Measurements from ENCODE around the gene DBP. TPM values are rescaled to one million over a fixed set of nuclear protein-coding genes. Genes with fewer than 3 reads are reported as not detected.

The DBP gene
- total RNA-seq, 1 experiment from 2014 or later: 12.6 TPM

DNA sequence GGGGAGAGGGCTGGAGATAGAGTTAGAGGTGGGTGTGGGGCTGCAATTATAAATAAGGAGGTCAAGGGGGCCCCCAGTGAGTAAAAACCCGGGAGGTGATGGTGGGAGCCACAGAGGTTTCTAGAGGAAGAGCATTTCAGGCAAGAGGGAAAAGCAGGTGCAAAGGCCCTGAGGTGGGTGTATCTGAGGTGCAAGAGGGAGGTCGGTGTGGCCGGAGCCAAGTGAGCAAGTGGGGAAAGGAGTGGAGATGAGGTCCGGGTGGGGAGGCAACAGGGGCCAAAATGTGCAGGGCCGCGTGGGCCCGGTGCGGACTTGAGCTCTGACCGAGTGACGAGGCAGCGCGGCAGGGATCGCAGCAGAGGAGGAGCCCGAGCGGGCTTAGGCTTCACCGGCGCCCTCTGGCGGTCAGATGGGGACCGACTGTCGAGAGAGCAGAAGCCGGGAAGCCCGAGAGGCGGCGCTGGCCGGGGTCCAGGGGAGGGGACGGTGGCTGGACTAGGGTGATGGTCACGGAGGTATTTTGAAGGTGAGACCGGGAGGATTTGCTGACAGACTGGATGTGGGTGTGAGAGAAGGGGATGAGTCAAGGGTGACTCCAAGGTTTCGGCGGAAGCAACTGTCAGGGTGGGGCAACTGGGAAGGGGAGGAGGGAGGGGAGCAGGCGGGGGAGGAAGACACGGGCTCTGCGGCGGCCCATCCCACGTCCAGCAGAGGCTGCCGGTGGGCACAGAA is 48.3 kb downstream of the DBP start:
- H2BK12ac ChIP-seq (ENCODE audit: insufficient read length, low read depth, low read length): no peak overlapping the region
- H3K4ac ChIP-seq (ENCODE audit: low read depth, low read length): no peak overlapping the region
- no peaks in the 10 kb centered on the region for H3K79me1 ChIP-seq (ENCODE audit: insufficient read depth, low read depth, low read length, poor library complexity, severe bottlenecking)
- Mint-ChIP-seq H3K27ac (peak overlapping the region in 1 of 3 experiments; percentile 38; a peak in 1 of 7 replicates), H3K4me3 (peak overlapping the region; percentile 60 to 80), H3K27me3 (ENCODE audit: low read depth) (peaks cover 47% of the 10 kb centered on the region), H3K36me3 (ENCODE audit: insufficient read depth in 1 of 3, low read depth in 3 of 3) (no peaks in the 10 kb centered on the region; a peak in 1 of 7 replicates), H3K9me3 (peaks cover 3 to 4% of the 10 kb centered on the region in 2 experiments), H3K4me1 (peaks cover 10 to 12% of the 10 kb centered on the region in 2 experiments)
- no CpG with 5 or more reads among the region's 36 CpGs for WGBS (ENCODE audit: extremely low coverage, insufficient read length, low lambda C conversion rate)
- no peak overlapping the region for H4K91ac ChIP-seq (ENCODE audit: insufficient read length, low read depth, low read length)
- H3K56ac ChIP-seq (ENCODE audit: insufficient read length, low read depth, low read length): no peak overlapping the region
- DNase-seq: peak; percentile 91
- peak overlapping the region; percentile 48 for H3K4me2 ChIP-seq (ENCODE audit: insufficient read depth, insufficient read length, low read length)
- H4K8ac ChIP-seq (replicated peaks; ENCODE audit: insufficient read length, low read depth, low read length): no peak overlapping the region
- TF ChIP-seq CTCF (conservative IDR thresholded peaks at IDR 0.05): peak; percentile 98
- H3K18ac ChIP-seq (ENCODE audit: insufficient read length, low read depth, low read length): no peak overlapping the region
- no peaks in the 10 kb centered on the region for H3K9me3 ChIP-seq (ENCODE audit: control insufficient read depth, low read depth, low read length)
- H3K23me2 ChIP-seq (ENCODE audit: insufficient read length, low read depth, low read length, poor library complexity, severe bottlenecking): peaks cover 9% of the 10 kb centered on the region
- no peak overlapping the region for H3T11ph ChIP-seq (ENCODE audit: low read length)
- no peak overlapping the region for H2AK5ac ChIP-seq (ENCODE audit: insufficient read length, low read length)
- H2BK20ac ChIP-seq (ENCODE audit: low read depth, low read length, poor library complexity, severe bottlenecking): no peak overlapping the region
- no peaks in the 10 kb centered on the region for H4K20me1 ChIP-seq (ENCODE audit: control insufficient read depth, insufficient read depth, insufficient read length)
- no peak overlapping the region for H2BK15ac ChIP-seq (ENCODE audit: low read depth, low read length)
- no peak overlapping the region for H3K14ac ChIP-seq (ENCODE audit: insufficient read depth, low read length)
- no peaks in the 10 kb centered on the region for H3K79me2 ChIP-seq (ENCODE audit: insufficient read depth, low read length)
- no peak overlapping the region for H3K23ac ChIP-seq (ENCODE audit: insufficient read length, low read depth, low read length)
- no peaks in the 10 kb centered on the region for H3K27me3 ChIP-seq (ENCODE audit: insufficient read depth, low read length)
- no peak overlapping the region for H3K27ac ChIP-seq (ENCODE audit: insufficient read length, low read depth, low read length)
- H4K5ac ChIP-seq (ENCODE audit: insufficient read length, low read depth, low read length): no peak overlapping the region
- no peaks in the 10 kb centered on the region for H3K4me1 ChIP-seq (ENCODE audit: insufficient read depth, low read length)
- no peak overlapping the region for H2BK120ac ChIP-seq (ENCODE audit: low read depth, low read length, poor library complexity, severe bottlenecking)
- H2AFZ ChIP-seq (ENCODE audit: low read length): no peak overlapping the region
- no peak overlapping the region for H2BK5ac ChIP-seq (ENCODE audit: insufficient read length, low read length)
- no peak overlapping the region for H3K9ac ChIP-seq (ENCODE audit: extremely low read depth, insufficient read length, low read length)
